GM12891 (cell line): ENCODE results near the gene PRKRIP1.

Experiments
- DNase-seq: peaks from one replicate; pipeline ENCODE4 v3.0.0; 2011; ENCODE audit warnings: low spot score; ENCODE audit not compliant: insufficient read length
- FAIRE-seq: peaks from 2 replicates; lab custom pipeline; 2011; peaks lifted over from hg19 to GRCh38; lab: Jason Lieb, UNC
- PAX5 ChIP-seq: IDR thresholded peaks from 2 replicates; pipeline ENCODE4 v1.6.1; 2011; ENCODE audit warnings: low read length, moderate library complexity, mild to moderate bottlenecking; ENCODE audit not compliant: insufficient read depth, severe bottlenecking
- POLR2A ChIP-seq: IDR thresholded peaks from 2 replicates; pipeline ENCODE4 v1.6.1; 2011; ENCODE audit warnings: low read depth, low read length, control low read depth
- POLR2AphosphoS5 ChIP-seq: IDR thresholded peaks from 2 replicates; pipeline ENCODE4 v1.6.1; 2011; ENCODE audit warnings: low read depth, low read length, control low read depth
- POU2F2 ChIP-seq: IDR thresholded peaks from 2 replicates; pipeline ENCODE4 v1.6.1; 2011; ENCODE audit warnings: low read depth, mild to moderate bottlenecking, control low read depth, low read length, moderate library complexity
- SPI1 ChIP-seq: IDR thresholded peaks from 2 replicates; pipeline ENCODE4 v1.6.1; 2011; ENCODE audit warnings: low read depth, low read length, control low read depth
- TAF1 ChIP-seq: IDR thresholded peaks from 2 replicates; pipeline ENCODE4 v1.6.1; 2011; ENCODE audit warnings: low read depth, low read length, control low read depth

Gene PRKRIP1

DNA sequence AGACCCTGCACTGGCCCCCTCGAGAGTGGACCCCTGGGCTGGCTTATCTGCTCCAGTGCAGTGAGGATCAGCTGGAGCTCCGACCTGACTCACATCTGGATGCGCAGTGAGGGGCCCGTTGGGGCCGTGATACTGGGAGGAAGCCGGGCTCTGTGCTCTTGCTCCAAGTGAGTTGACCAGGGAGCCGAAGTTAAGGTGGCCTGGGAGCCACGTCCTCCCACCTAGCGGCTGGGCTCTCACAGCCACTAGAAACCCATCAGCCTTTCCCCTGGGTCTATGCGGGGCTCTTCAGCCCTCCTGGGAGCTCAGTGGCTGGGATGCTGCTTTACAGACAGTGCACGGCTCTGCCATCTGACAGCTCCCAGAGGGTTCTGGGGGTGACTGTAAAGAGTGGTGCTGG, 59.4 kb downstream of the PRKRIP1 start:
- TF ChIP-seq POLR2AphosphoS5 = no peak
- TF ChIP-seq TAF1 = no peak
- no peak for TF ChIP-seq SPI1
- TF ChIP-seq POLR2A = no peak
- no peak for TF ChIP-seq PAX5
- no peak for TF ChIP-seq POU2F2
- no peak for DNase-seq
- no peak for FAIRE-seq

DNA sequence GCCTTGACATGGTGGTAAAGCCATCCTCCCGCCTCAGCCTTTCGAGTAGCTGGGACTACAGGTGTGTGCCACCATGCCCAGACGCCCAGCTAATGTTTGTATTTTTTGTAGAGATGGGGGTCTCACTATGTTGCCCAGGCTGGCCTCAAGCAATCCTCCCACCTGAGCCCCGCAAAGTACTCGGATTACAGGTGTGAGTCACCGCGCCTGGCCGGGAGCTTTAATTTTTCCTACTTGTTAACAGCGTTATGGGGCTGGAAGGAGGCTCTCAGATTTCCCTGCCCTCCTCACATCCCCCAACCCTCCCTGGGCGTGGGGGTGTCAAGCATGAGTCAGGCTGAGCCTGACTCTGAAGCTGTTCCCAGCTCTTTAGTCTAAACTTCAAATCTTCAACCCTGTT, 60.2 kb downstream of the PRKRIP1 start:
- no peak for DNase-seq
- TF ChIP-seq PAX5 (no peak), POU2F2 (no peak), TAF1 (no peak), POLR2AphosphoS5 (no peak), POLR2A (no peak)
- no peak for FAIRE-seq

GRCh38 chr7:102457352-102457924, 61.3 kb downstream of the PRKRIP1 start:
- FAIRE-seq (no peak), DNase-seq (no peak)
- TF ChIP-seq POLR2AphosphoS5 (no peak), POU2F2 (no peak), TAF1 (no peak), SPI1 (no peak), POLR2A (no peak), PAX5 (no peak)

DNA sequence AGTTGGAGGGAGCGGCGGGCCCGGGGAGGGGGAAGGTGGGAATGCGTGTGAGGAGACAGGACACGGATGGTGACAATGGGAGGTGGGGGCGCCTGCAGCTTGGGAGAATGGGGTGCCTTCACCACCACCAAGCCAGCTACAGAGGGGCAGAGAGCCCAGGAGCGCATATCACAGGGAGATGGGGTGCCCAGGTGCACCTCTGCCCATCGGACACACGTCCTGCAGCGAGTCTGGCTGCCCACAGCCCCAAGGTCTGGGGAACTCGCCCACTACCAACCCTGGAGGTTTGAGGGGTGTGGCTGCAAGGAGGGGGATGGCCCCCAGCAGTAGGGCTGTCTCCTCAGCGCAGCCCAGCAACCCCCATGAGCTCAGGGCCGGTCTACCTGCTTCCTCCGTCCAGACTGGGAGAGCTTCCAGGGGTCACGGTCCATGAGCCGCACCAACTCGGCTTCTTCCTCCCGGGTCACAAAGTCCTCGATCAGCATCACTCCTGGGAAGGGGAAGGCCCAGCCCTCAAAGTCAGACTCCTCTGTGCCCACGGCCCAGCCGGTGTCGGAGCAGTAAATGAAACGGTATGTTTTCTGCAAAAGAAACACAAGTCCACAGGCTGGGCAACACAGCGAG, 63.2 kb downstream of the PRKRIP1 start:
- DNase-seq (no peak), FAIRE-seq (no peak)
- TF ChIP-seq POLR2AphosphoS5 (no peak), TAF1 (no peak), SPI1 (no peak), POU2F2 (no peak), PAX5 (no peak)

- TF ChIP-seq POLR2A = no peak
- no peak for TF ChIP-seq POLR2AphosphoS5
- no peak for TF ChIP-seq TAF1
- no peak for TF ChIP-seq SPI1
- TF ChIP-seq POU2F2 = no peak
- TF ChIP-seq PAX5 = no peak
- FAIRE-seq (no peak), DNase-seq (no peak)
Measured at GRCh38 chr7:102460467-102460866, 64.3 kb downstream of the PRKRIP1 start.

DNA sequence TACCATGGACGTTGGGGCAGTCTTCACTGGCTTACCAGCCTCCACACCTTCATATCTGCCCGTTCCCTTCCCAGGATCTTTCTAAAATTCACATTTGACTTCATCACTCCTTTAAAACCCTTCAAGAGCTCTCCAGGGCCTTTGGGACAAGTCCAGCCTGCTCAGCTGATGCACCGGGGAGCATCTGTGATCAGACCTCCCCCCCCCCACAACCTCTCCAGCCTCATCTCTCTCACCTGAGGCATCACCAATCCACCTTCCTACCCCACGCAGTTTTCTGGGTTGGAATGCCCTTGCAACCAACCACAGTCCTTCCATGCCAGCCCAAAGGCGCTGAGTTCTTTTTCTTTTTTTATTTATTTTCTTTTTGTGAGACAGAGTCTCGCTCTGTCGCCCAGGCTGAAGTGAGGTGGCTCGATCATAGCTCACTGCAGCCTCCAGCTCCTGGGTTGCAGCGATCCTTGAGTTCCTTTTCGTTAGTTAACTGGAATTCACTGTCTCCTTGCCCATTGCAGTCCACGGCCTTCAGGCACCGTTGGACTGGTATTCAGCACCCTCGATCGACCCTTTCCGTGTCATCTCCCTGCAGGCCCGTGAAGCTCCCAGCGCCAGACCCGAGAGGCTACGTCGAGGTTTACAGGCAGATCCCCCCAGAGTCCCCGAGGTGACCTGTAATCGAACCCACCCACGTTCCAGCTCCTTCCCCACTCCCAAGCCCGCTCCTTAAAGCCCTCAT, 67.8 kb downstream of the PRKRIP1 start:
- no peak for DNase-seq
- TF ChIP-seq POLR2AphosphoS5 = no peak
- no peak for FAIRE-seq

DNA sequence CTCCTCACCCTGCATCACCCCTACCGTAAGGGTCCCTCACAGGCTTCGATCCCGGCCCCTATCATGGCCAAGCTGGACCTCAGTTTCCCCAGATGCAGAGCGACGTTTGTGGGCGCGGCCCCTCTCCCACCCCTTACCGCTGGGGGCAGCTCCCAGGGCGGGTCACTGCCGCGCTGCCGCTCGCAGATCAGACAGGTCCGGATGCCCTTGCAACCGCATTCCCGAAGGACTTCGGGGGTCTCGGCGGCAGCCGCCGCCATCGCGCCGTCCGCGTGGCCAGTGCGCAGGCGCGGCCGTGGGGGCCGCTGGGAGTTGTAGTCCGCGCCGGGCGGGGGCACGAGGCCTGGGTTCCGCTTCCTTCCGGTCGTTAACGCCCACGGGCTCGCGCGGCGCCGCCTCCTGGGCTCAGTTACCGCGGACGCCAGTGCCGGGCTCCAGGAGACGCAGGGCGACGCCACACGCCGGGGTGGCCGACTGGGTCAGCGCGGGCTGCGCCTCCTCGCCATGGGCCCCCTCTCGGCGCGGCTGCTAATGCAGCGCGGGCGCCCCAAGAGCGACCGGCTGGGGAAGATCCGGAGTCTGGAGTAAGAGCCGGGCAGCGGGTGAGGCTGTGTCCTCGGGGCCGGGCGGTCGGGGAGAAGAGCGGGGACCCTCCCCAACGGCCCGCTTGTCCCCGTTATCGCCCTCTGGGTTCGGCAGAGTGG, 68.6 kb downstream of the PRKRIP1 start, which contains the start of the genes ALKBH4 and LRWD1:
TSS of gene ALKBH4 (minus strand) at position 287 of the 704 bp plus-strand sequence. CDS start at position 260, 27 bp downstream.
TSS of gene LRWD1 (plus strand) at position 408 of the 704 bp plus-strand sequence. CDS start at position 505, 97 bp downstream.
- peak; percentile 99 for FAIRE-seq
- DNase-seq = peak; percentile 100
- peak; percentile 75; the same call in 1 of the 2 replicates for TF ChIP-seq POLR2A
- TF ChIP-seq SPI1 = peak; percentile 49
- TF ChIP-seq PAX5 = peak; percentile 69
- TF ChIP-seq POU2F2 = no peak
- peak; percentile 65; the same call in 1 of the 2 replicates for TF ChIP-seq POLR2AphosphoS5
- TF ChIP-seq TAF1 = peak; percentile 70

GRCh38 chr7:102466097-102466496, 69.9 kb downstream of the PRKRIP1 start:
- no peak for TF ChIP-seq SPI1
- TF ChIP-seq POU2F2 = no peak
- no peak for TF ChIP-seq POLR2A
- no peak for TF ChIP-seq POLR2AphosphoS5
- TF ChIP-seq TAF1 = no peak
- FAIRE-seq (no peak), DNase-seq (no peak)

- no peak for DNase-seq
- no peak for FAIRE-seq
- no peak for TF ChIP-seq SPI1
Measured at GRCh38 chr7:102467581-102468477, 71.7 kb downstream of the PRKRIP1 start.
